Panc1 (cell line): ENCODE results near the gene ISCA1.

Experiments
- CTCF ChIP-seq: fragments of 450-650 bp; IDR thresholded peaks from 2 replicates; pipeline ENCODE4 v1.5.1; 2017; ENCODE audit warnings: mild to moderate bottlenecking
- POLR2AphosphoS5 ChIP-seq: IDR thresholded peaks from 2 replicates; pipeline ENCODE4 v1.6.1; 2012; ENCODE audit warnings: mild to moderate bottlenecking, low read depth, low read length, moderate library complexity
- REST ChIP-seq, 2 experiments: IDR thresholded peaks; 2 replicates each; pipeline ENCODE4 v1.6.1; 2011 to 2012; ENCODE audit warnings: low read depth in 2 of 2, control low read depth in 1 of 2, low read length in 1 of 2, mild to moderate bottlenecking in 1 of 2, moderate library complexity in 1 of 2; ENCODE audit not compliant: insufficient read depth in 1 of 2
- SIN3A ChIP-seq: IDR thresholded peaks from 2 replicates; pipeline ENCODE4 v1.6.1; 2012; ENCODE audit warnings: low read depth, mild to moderate bottlenecking, low read length, moderate library complexity, borderline replicate concordance; ENCODE audit not compliant: insufficient read depth
- TCF7L2 ChIP-seq: IDR thresholded peaks from 2 replicates; pipeline ENCODE4 v1.6.1; 2011; ENCODE audit warnings: mild to moderate bottlenecking, low read depth, low read length, inconsistent platforms

GRCh38 chr9:86288499-86289198 lies 6.3 kb upstream of the ISCA1 start:
- TF ChIP-seq CTCF (no peak), REST (IDR thresholded peaks at IDR 0.05; ENCODE audit: insufficient read depth in 1 of 2, low read depth in 2 of 2, low read length in 1 of 2) (no peak), SIN3A (no peak), TCF7L2 (no peak), POLR2AphosphoS5 (no peak)
